ENCODE data around the gene OAF. TPM values are rescaled to one million over a fixed set of nuclear protein-coding genes. Genes with fewer than 3 reads are reported as not detected.

The OAF gene
- total RNA-seq, 1 donor from 2014 or later: 13.6 TPM

GRCh38 chr11:120212259-120212878 is 1.5 kb downstream of the OAF start:
- Histone ChIP-seq H3K9ac (ENCODE audit: low read depth in 1 of 3, low read length in 3 of 3) (peak overlapping the region; percentile 8 to 50 (median 45)), H3K9me3 (ENCODE audit: control insufficient read depth in 3 of 3, low read length in 3 of 3) (no peaks in the 10 kb centered on the region), H3K27me3 (ENCODE audit: control insufficient read depth in 3 of 3, insufficient read depth in 3 of 3, low read length in 3 of 3) (peaks cover 2 to 42% (median 3%) of the 10 kb centered on the region in 3 donors), H3K36me3 (ENCODE audit: control insufficient read depth in 3 of 3, insufficient read depth in 3 of 3, low read length in 3 of 3) (peaks cover 0 to 9% (median 3%) of the 10 kb centered on the region in 3 donors), H3K4me1 (ENCODE audit: control insufficient read depth in 3 of 3, insufficient read depth in 3 of 3, low read length in 3 of 3) (peaks cover 44 to 59% (median 52%) of the 10 kb centered on the region in 3 donors), H3K27ac (ENCODE audit: low read depth, low read length) (peak overlapping the region; percentile 54), H3K4me3 (ENCODE audit: low read length in 3 of 3) (peak overlapping the region; percentile 40 to 75 (median 73))

DNA sequence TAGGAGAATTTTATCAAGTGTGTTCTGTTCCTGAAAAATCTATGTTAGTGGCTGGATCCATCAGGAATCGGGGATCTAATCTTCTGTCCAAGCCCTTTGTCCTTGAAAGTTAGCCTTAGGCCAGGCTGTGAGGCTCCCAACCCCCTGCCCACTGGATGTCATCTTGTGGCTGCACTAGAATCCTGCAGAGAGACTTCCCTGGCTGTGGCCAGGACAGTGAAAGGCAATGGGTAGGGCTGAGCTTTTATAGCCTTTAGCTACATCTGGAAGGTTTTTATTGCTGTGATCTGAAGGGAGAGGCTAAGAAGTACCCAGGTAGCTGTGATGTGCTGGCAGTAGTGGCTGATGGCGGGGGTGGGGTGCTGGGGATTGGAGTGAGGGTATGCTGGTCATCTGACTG is 2.1 kb downstream of the OAF start:
- no peaks in the 10 kb centered on the region for H3K9me3 ChIP-seq (ENCODE audit: control insufficient read depth in 3 of 3, low read length in 3 of 3)
- H3K9ac ChIP-seq (ENCODE audit: low read depth in 1 of 3, low read length in 3 of 3): peak overlapping the region; percentile 8 to 50 (median 45)
- peak overlapping the region; percentile 54 for H3K27ac ChIP-seq (ENCODE audit: low read depth, low read length)
- H3K27me3 ChIP-seq (ENCODE audit: control insufficient read depth in 3 of 3, insufficient read depth in 3 of 3, low read length in 3 of 3): peaks cover 3 to 38% (median 4%) of the 10 kb centered on the region in 3 donors
- H3K36me3 ChIP-seq (ENCODE audit: control insufficient read depth in 3 of 3, insufficient read depth in 3 of 3, low read length in 3 of 3): peaks cover 0 to 14% (median 4%) of the 10 kb centered on the region in 3 donors
- H3K4me1 ChIP-seq (ENCODE audit: control insufficient read depth in 3 of 3, insufficient read depth in 3 of 3, low read length in 3 of 3): peaks cover 44 to 53% (median 51%) of the 10 kb centered on the region in 3 donors
- peak overlapping the region; percentile 40 to 75 (median 73) for H3K4me3 ChIP-seq (ENCODE audit: low read length in 3 of 3)

DNA sequence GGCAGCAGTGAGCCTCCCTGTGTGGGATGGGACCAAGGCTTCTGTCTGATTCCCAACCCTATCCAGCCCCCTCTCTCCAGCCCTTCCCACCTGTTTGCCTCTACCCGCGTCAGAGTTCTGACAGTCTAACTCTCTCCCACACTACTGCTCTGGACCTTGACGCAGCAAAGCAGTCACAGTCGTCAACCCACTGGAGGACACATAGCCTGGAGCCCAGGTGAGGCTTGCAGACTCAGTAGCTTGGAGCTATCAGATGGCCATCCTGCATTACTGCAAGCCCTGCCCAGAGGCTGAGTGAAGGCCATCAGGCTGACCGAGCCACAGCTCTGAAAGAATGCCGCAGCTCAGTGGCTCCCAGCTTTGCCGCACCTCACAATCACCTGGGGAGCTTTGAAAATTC is 3.7 kb downstream of the OAF start:
- H3K27me3 ChIP-seq (ENCODE audit: control insufficient read depth in 3 of 3, insufficient read depth in 3 of 3, low read length in 3 of 3): peaks cover 2 to 30% (median 3%) of the 10 kb centered on the region in 3 donors
- H3K36me3 ChIP-seq (ENCODE audit: control insufficient read depth in 3 of 3, insufficient read depth in 3 of 3, low read length in 3 of 3): peaks cover 0 to 14% (median 4%) of the 10 kb centered on the region in 3 donors
- peak overlapping the region in 1 of 3 donors; percentile 33 for H3K9ac ChIP-seq (ENCODE audit: low read depth in 1 of 3, low read length in 3 of 3)
- no peak overlapping the region for H3K27ac ChIP-seq (ENCODE audit: low read depth, low read length)
- peak overlapping the region in 1 of 3 donors; percentile 30 for H3K4me3 ChIP-seq (ENCODE audit: low read length in 3 of 3)
- no peaks in the 10 kb centered on the region for H3K9me3 ChIP-seq (ENCODE audit: control insufficient read depth in 3 of 3, low read length in 3 of 3)
- peaks cover 44 to 53% (median 51%) of the 10 kb centered on the region in 3 donors for H3K4me1 ChIP-seq (ENCODE audit: control insufficient read depth in 3 of 3, insufficient read depth in 3 of 3, low read length in 3 of 3)

DNA sequence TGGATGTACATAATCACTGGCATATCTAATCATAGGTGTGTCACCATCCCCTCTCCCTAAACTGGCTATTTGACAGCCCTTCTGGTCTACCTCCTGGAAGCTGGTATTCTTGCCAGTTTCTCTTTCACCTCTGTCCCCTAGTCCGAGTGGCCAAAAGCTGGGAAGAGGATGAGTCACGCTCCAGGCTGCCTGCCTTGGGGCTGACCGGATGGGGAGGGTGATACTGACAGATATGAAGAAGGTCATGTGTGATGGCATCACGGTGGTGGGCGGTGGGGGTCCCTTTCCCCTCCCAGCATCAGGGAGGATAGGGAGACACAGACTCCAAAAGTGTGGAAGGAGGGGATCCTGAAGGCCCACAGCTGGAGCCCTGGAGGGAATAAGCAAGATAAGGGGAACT is 4.8 kb downstream of the OAF start:
- no peak overlapping the region for H3K9ac ChIP-seq (ENCODE audit: low read depth in 1 of 3, low read length in 3 of 3)
- peaks cover 0 to 26% (median 2%) of the 10 kb centered on the region in 3 donors for H3K27me3 ChIP-seq (ENCODE audit: control insufficient read depth in 3 of 3, insufficient read depth in 3 of 3, low read length in 3 of 3)
- H3K36me3 ChIP-seq (ENCODE audit: control insufficient read depth in 3 of 3, insufficient read depth in 3 of 3, low read length in 3 of 3): peaks cover 0 to 14% (median 4%) of the 10 kb centered on the region in 3 donors
- H3K4me1 ChIP-seq (ENCODE audit: control insufficient read depth in 3 of 3, insufficient read depth in 3 of 3, low read length in 3 of 3): peaks cover 45 to 57% (median 53%) of the 10 kb centered on the region in 3 donors
- H3K27ac ChIP-seq (ENCODE audit: low read depth, low read length): peak overlapping the region; percentile 54
- no peaks in the 10 kb centered on the region for H3K9me3 ChIP-seq (ENCODE audit: control insufficient read depth in 3 of 3, low read length in 3 of 3)
- H3K4me3 ChIP-seq (ENCODE audit: low read length in 3 of 3): peak overlapping the region in 1 of 3 donors; percentile 32

DNA sequence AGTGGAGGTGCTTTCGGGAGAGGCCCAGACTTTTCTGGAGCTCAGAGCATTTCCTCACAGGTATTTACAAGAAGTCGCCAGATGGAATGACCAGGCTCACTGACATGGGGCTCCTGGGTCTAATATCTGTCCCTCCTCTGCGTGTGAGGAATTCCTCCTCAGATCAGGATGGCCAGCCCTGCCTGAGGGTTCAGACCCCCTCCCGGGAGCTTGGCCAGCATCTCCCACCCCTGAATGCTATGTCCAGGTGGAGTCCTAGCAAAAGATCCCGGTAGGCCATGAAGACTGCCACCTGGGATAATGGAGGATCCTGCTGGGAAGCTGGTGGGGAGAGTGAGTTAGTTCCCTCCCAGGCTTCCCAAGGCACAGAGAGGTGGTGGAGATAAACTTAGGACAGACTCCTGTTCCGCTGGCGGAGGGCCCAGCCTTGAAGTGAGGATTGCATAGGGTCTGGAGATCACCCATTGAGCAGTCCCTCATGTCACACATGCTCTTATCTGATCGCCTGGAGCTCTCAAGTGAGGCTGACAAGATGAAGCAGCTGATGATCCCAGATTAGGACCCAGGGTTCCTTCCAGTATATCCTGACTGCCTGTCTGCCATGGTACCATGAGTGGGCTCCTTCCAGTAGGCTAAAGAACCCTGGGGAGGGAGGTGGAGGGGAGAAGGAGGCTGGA is 5.7 kb downstream of the OAF start:
- Histone ChIP-seq H3K4me3 (ENCODE audit: low read length in 3 of 3) (peak overlapping the region in 1 of 3 donors; percentile 2), H3K4me1 (ENCODE audit: control insufficient read depth in 3 of 3, insufficient read depth in 3 of 3, low read length in 3 of 3) (peaks cover 51 to 60% (median 56%) of the 10 kb centered on the region in 3 donors), H3K27me3 (ENCODE audit: control insufficient read depth in 3 of 3, insufficient read depth in 3 of 3, low read length in 3 of 3) (peaks cover 0 to 20% (median 2%) of the 10 kb centered on the region in 3 donors), H3K9me3 (ENCODE audit: control insufficient read depth in 3 of 3, low read length in 3 of 3) (no peaks in the 10 kb centered on the region), H3K36me3 (ENCODE audit: control insufficient read depth in 3 of 3, insufficient read depth in 3 of 3, low read length in 3 of 3) (peaks cover 0 to 14% (median 4%) of the 10 kb centered on the region in 3 donors), H3K9ac (ENCODE audit: low read depth in 1 of 3, low read length in 3 of 3) (no peak overlapping the region), H3K27ac (ENCODE audit: low read depth, low read length) (no peak overlapping the region)

GRCh38 chr11:120217526-120217925 is 6.7 kb downstream of the OAF start:
- Histone ChIP-seq H3K4me1 (ENCODE audit: control insufficient read depth in 3 of 3, insufficient read depth in 3 of 3, low read length in 3 of 3) (peaks cover 54 to 59% (median 55%) of the 10 kb centered on the region in 3 donors), H3K27ac (ENCODE audit: low read depth, low read length) (peak overlapping the region; percentile 19), H3K27me3 (ENCODE audit: control insufficient read depth in 3 of 3, insufficient read depth in 3 of 3, low read length in 3 of 3) (peaks cover 0 to 16% (median 2%) of the 10 kb centered on the region in 3 donors), H3K4me3 (ENCODE audit: low read length in 3 of 3) (peak overlapping the region in 1 of 3 donors; percentile 11), H3K36me3 (ENCODE audit: control insufficient read depth in 3 of 3, insufficient read depth in 3 of 3, low read length in 3 of 3) (peaks cover 0 to 14% (median 4%) of the 10 kb centered on the region in 3 donors), H3K9ac (ENCODE audit: low read depth in 1 of 3, low read length in 3 of 3) (peak overlapping the region in 1 of 3 donors; percentile 33), H3K9me3 (ENCODE audit: control insufficient read depth in 3 of 3, low read length in 3 of 3) (no peaks in the 10 kb centered on the region)

DNA sequence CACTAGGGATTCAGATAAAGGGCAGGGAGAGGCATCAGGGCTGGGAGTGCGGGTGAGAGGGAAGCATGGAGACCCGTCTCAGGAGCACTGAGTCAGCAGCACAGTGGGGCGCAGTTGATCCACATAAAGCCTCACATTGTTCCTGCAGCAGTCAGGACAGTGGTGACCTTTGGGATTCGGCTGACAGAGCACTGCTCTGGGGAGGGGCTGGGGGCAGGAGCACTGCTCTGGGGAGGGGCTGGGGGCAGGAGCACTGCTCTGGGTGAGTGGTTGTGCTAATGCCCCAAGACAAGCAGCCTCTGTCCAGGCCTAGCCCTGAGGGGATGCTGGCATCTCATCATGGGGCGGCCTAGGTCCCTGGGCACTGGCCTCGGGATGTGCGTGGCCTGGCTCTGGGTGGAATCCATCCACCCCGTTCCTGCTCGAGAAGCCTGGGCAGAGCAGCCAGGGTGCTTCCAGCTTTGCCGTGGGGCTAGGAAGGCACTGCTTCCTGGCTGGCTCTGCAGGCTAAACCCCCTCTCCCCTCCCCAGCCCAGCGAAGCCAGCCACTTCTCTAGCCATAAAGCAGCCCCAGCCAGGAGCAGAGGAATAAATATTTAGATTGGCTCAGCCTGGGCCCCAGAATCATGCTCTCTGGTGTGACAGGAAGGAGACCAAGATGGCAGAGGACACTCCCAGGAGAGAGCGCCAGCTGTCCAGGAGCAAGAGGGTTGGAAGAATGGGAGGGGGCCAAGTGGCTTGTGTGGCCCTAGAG is 7.3 kb downstream of the OAF start:
- peak overlapping the region in 1 of 3 donors; percentile 11 for H3K4me3 ChIP-seq (ENCODE audit: low read length in 3 of 3)
- H3K9ac ChIP-seq (ENCODE audit: low read depth in 1 of 3, low read length in 3 of 3): peak overlapping the region in 1 of 3 donors; percentile 33
- peaks cover 0 to 16% (median 2%) of the 10 kb centered on the region in 3 donors for H3K27me3 ChIP-seq (ENCODE audit: control insufficient read depth in 3 of 3, insufficient read depth in 3 of 3, low read length in 3 of 3)
- H3K36me3 ChIP-seq (ENCODE audit: control insufficient read depth in 3 of 3, insufficient read depth in 3 of 3, low read length in 3 of 3): peaks cover 0 to 14% (median 4%) of the 10 kb centered on the region in 3 donors
- H3K9me3 ChIP-seq (ENCODE audit: control insufficient read depth in 3 of 3, low read length in 3 of 3): no peaks in the 10 kb centered on the region
- peaks cover 53 to 59% (median 57%) of the 10 kb centered on the region in 3 donors for H3K4me1 ChIP-seq (ENCODE audit: control insufficient read depth in 3 of 3, insufficient read depth in 3 of 3, low read length in 3 of 3)
- peak overlapping the region; percentile 25 for H3K27ac ChIP-seq (ENCODE audit: low read depth, low read length)

GRCh38 chr11:120218695-120219033 is 7.8 kb downstream of the OAF start:
- Histone ChIP-seq H3K4me1 (ENCODE audit: control insufficient read depth in 3 of 3, insufficient read depth in 3 of 3, low read length in 3 of 3) (peaks cover 57 to 62% (median 60%) of the 10 kb centered on the region in 3 donors), H3K27me3 (ENCODE audit: control insufficient read depth in 3 of 3, insufficient read depth in 3 of 3, low read length in 3 of 3) (peaks cover 0 to 16% (median 2%) of the 10 kb centered on the region in 3 donors), H3K27ac (ENCODE audit: low read depth, low read length) (peak overlapping the region; percentile 25), H3K4me3 (ENCODE audit: low read length in 3 of 3) (no peak overlapping the region), H3K36me3 (ENCODE audit: control insufficient read depth in 3 of 3, insufficient read depth in 3 of 3, low read length in 3 of 3) (peaks cover 0 to 14% (median 4%) of the 10 kb centered on the region in 3 donors), H3K9ac (ENCODE audit: low read depth in 1 of 3, low read length in 3 of 3) (peak overlapping the region in 1 of 3 donors; percentile 25), H3K9me3 (ENCODE audit: control insufficient read depth in 3 of 3, low read length in 3 of 3) (no peaks in the 10 kb centered on the region)

DNA sequence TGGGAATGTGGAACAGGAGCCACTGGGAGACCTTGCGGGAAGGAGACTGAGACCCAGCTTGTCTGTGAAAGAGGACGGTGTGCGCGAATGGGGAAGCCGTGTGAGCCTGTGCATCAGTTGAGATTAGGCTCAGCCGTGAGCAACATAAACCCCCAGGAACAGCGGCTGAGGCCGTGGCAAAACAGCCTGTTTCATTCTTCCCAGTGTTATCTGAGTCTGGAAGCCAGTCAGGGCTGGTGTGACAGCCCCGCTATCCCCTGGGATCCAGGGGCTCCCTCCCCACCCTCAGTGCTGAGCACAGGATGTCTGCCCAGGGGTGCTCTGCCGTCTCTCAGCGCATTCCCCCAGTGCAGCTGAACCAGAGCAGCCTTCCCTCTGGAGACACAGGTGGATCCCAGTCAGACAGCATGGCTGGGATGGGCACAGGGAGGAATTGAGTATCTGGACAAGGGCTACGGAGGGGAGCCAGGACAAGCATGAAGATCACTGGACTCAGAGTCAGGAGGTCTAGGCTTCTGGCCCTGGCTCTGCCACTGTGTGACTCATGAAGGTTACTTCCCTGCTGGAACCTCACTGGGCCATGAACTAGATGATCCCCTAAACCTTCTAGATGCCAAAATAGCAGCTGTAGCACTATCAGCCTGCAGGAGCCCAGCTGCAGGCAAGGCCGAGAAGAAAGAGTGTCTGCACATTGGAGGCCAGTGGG is 8.6 kb downstream of the OAF start:
- Histone ChIP-seq H3K27ac (ENCODE audit: low read depth, low read length) (peak overlapping the region; percentile 33), H3K4me3 (ENCODE audit: low read length in 3 of 3) (no peak overlapping the region), H3K36me3 (ENCODE audit: control insufficient read depth in 3 of 3, insufficient read depth in 3 of 3, low read length in 3 of 3) (peaks cover 0 to 12% (median 4%) of the 10 kb centered on the region in 3 donors), H3K4me1 (ENCODE audit: control insufficient read depth in 3 of 3, insufficient read depth in 3 of 3, low read length in 3 of 3) (peaks cover 61 to 69% (median 62%) of the 10 kb centered on the region in 3 donors), H3K9me3 (ENCODE audit: control insufficient read depth in 3 of 3, low read length in 3 of 3) (no peaks in the 10 kb centered on the region), H3K27me3 (ENCODE audit: control insufficient read depth in 3 of 3, insufficient read depth in 3 of 3, low read length in 3 of 3) (peaks cover 0 to 16% (median 2%) of the 10 kb centered on the region in 3 donors), H3K9ac (ENCODE audit: low read depth in 1 of 3, low read length in 3 of 3) (peak overlapping the region in 1 of 3 donors; percentile 25)
